Mesendoderm (in vitro differentiated cells): ENCODE data around the gene SLC16A2. TPM values are rescaled to one million over a fixed set of nuclear protein-coding genes. Genes with fewer than 3 reads are reported as not detected.

Experiments
- DNase-seq: peaks from one replicate; pipeline ENCODE4 v3.0.0; 2013
- H2AK5ac ChIP-seq: 2 replicates; pipeline ENCODE4 v1.6.1; 2013; ENCODE audit warnings: low read length, inconsistent platforms
- H2BK120ac ChIP-seq: 2 replicates; pipeline ENCODE4 v1.6.1; 2013; ENCODE audit warnings: low read depth, mild to moderate bottlenecking, low read length, moderate library complexity, mixed read lengths
- H2BK15ac ChIP-seq: replicated peaks from 2 replicates; pipeline ENCODE4 v1.6.1; 2013; ENCODE audit warnings: low read depth, mild to moderate bottlenecking, moderate library complexity
- H2BK5ac ChIP-seq: 2 replicates; pipeline ENCODE4 v1.6.1; 2013; ENCODE audit warnings: low read length, inconsistent platforms
- H3K18ac ChIP-seq: 2 replicates; pipeline ENCODE4 v1.6.1; 2013; ENCODE audit warnings: mild to moderate bottlenecking, low read length, mixed read lengths
- H3K23ac ChIP-seq: one replicate; pipeline ENCODE4 v1.6.1; 2013; ENCODE audit warnings: low read length
- H3K27ac ChIP-seq: 2 replicates; pipeline ENCODE4 v1.5.1; 2013; ENCODE audit warnings: low read depth, mild to moderate bottlenecking, inconsistent platforms, low read length, moderate library complexity
- H3K27me3 ChIP-seq: 2 replicates; pipeline ENCODE4 v1.6.1; 2013; ENCODE audit warnings: low read length, control low read depth, mild to moderate bottlenecking, inconsistent platforms; ENCODE audit not compliant: insufficient read depth, poor library complexity
- H3K36me3 ChIP-seq: 2 replicates; pipeline ENCODE4 v1.6.1; 2013; ENCODE audit warnings: low read length, inconsistent platforms; ENCODE audit not compliant: control insufficient read depth, insufficient read depth
- H3K4ac ChIP-seq: one replicate; pipeline ENCODE4 v1.6.1; 2013; ENCODE audit warnings: low read depth, mild to moderate bottlenecking, low read length, moderate library complexity
- H3K4me1 ChIP-seq: 2 replicates; pipeline ENCODE4 v1.6.1; 2013; ENCODE audit warnings: low read depth, low read length, inconsistent platforms; ENCODE audit not compliant: control insufficient read depth
- H3K4me2 ChIP-seq: 2 replicates; pipeline ENCODE4 v1.6.1; 2013; ENCODE audit warnings: low read length
- H3K4me3 ChIP-seq: 2 replicates; pipeline ENCODE4 v1.5.1; 2013; ENCODE audit warnings: mild to moderate bottlenecking, low read length
- H3K56ac ChIP-seq: one replicate; pipeline ENCODE4 v1.6.1; 2013; ENCODE audit warnings: low read length
- H3K79me1 ChIP-seq: 2 replicates; pipeline ENCODE4 v1.6.1; 2013; ENCODE audit warnings: low read length, inconsistent platforms
- H3K79me2 ChIP-seq: 2 replicates; pipeline ENCODE4 v1.6.1; 2013; ENCODE audit warnings: mild to moderate bottlenecking, low read length; ENCODE audit not compliant: control insufficient read depth, insufficient read depth
- H3K9ac ChIP-seq: 2 replicates; pipeline ENCODE4 v1.6.1; 2013; ENCODE audit warnings: low read length, inconsistent platforms
- H4K5ac ChIP-seq: one replicate; pipeline ENCODE4 v1.6.1; 2013; ENCODE audit warnings: low read length
- H4K8ac ChIP-seq: one replicate; pipeline ENCODE4 v1.6.1; 2013; ENCODE audit warnings: low read depth, mild to moderate bottlenecking, control low read depth, low read length, moderate library complexity
- WGBS: extraction: QIAGEN DNeasy Blood & Tissue Kit; methylation state at CpG from one replicate; pipeline ENCODE4 v1.1.7; 2013; ENCODE audit warnings: low lambda C conversion rate, missing lambda C conversion rate; ENCODE audit not compliant: insufficient coverage; ENCODE audit errors: extremely low coverage; 5-methylcytosine and 5-hydroxymethylcytosine counted together
- polyA plus RNA-seq, 2 experiments: library from polyadenylated mRNA; stranded (reverse); fragments of 200-250 nt; gene quantifications; one replicate each; pipeline ENCODE4 v1.2.3, GENCODE V29; 2013

The SLC16A2 gene
- polyA plus RNA-seq (2013, experiment 1 of 2) = 11.1 TPM
- polyA plus RNA-seq (2013, experiment 2 of 2) = 11.2 TPM

GRCh38 chrX:74421036-74421739, at the start of gene SLC16A2:
TSS of gene SLC16A2 (plus strand) at chrX:74421493. CDS start at chrX:74421638, 145 bp downstream.
- Histone ChIP-seq H3K56ac (peak within 1 kb of the TSS; percentile 85), H2BK15ac (no peak within 1 kb of the TSS), H3K9ac (peak within 1 kb of the TSS; percentile 67), H4K8ac (no peak within 1 kb of the TSS), H2BK5ac (no peak within 1 kb of the TSS), H3K36me3 (no peaks in the 10 kb centered on the region), H3K79me1 (no peaks in the 10 kb centered on the region), H2BK120ac (no peak within 1 kb of the TSS), H3K4me2 (peak within 1 kb of the TSS; percentile 64), H2AK5ac (no peak within 1 kb of the TSS), H3K27ac (peak within 1 kb of the TSS; percentile 79), H3K23ac (no peak within 1 kb of the TSS), H3K4me1 (no peaks in the 10 kb centered on the region), H3K18ac (peak within 1 kb of the TSS; percentile 88), H3K79me2 (no peaks in the 10 kb centered on the region), H3K4ac (no peak within 1 kb of the TSS), H3K27me3 (no peaks in the 10 kb centered on the region), H3K4me3 (peak within 1 kb of the TSS; percentile 16), H4K5ac (no peak within 1 kb of the TSS)
- no CpG with 5 or more reads among the region's 33 CpGs for WGBS
- DNase-seq = peak; percentile 89

- H2BK5ac ChIP-seq = no peak overlapping the region
- H3K23ac ChIP-seq = no peak overlapping the region
- no peak overlapping the region for H3K4me2 ChIP-seq
- H3K9ac ChIP-seq = no peak overlapping the region
- no peak overlapping the region for H4K5ac ChIP-seq
- H3K4ac ChIP-seq = no peak overlapping the region
- H3K79me2 ChIP-seq = no peaks in the 10 kb centered on the region
- no peak overlapping the region for H3K4me3 ChIP-seq
- no peak overlapping the region for H3K27ac ChIP-seq
- no peak overlapping the region for H3K18ac ChIP-seq
- DNase-seq = no peak
- H2BK120ac ChIP-seq = no peak overlapping the region
- no peak overlapping the region for H4K8ac ChIP-seq
- H3K56ac ChIP-seq = no peak overlapping the region
- no peaks in the 10 kb centered on the region for H3K36me3 ChIP-seq
- H2AK5ac ChIP-seq = no peak overlapping the region
- no peaks in the 10 kb centered on the region for H3K79me1 ChIP-seq
- no peaks in the 10 kb centered on the region for H3K4me1 ChIP-seq
- H3K27me3 ChIP-seq = no peaks in the 10 kb centered on the region
- H2BK15ac ChIP-seq = no peak overlapping the region
Observed at GRCh38 chrX:74372272-74372671, 49.0 kb upstream of the SLC16A2 start.

- no peaks in the 10 kb centered on the region for H3K79me1 ChIP-seq
- no CpG with 5 or more reads among the region's 1 CpG for WGBS
- no peak overlapping the region for H3K4me3 ChIP-seq
Observed at GRCh38 chrX:74377282-74377681, 44.0 kb upstream of the SLC16A2 start.

GRCh38 chrX:74382613-74383012, 38.7 kb upstream of the SLC16A2 start:
- Histone ChIP-seq H2BK15ac (no peak overlapping the region), H3K4me3 (no peak overlapping the region), H3K79me1 (no peaks in the 10 kb centered on the region), H3K27me3 (no peaks in the 10 kb centered on the region), H3K23ac (no peak overlapping the region), H3K79me2 (no peaks in the 10 kb centered on the region), H3K4me1 (no peaks in the 10 kb centered on the region), H3K18ac (no peak overlapping the region), H3K27ac (no peak overlapping the region), H3K56ac (peak overlapping the region; percentile 49), H2BK5ac (no peak overlapping the region), H3K36me3 (no peaks in the 10 kb centered on the region), H4K5ac (no peak overlapping the region), H3K9ac (no peak overlapping the region), H3K4ac (no peak overlapping the region), H4K8ac (no peak overlapping the region), H3K4me2 (no peak overlapping the region), H2BK120ac (no peak overlapping the region), H2AK5ac (no peak overlapping the region)
- peak; percentile 71 for DNase-seq
- no CpG with 5 or more reads among the region's 2 CpGs for WGBS

More at GRCh38 chrX:74377282-74377681, 44.0 kb upstream of the SLC16A2 start:
- H3K23ac ChIP-seq = no peak overlapping the region
- H3K18ac ChIP-seq = no peak overlapping the region
- H2BK15ac ChIP-seq = no peak overlapping the region
- no peaks in the 10 kb centered on the region for H3K4me1 ChIP-seq
- H3K79me2 ChIP-seq = no peaks in the 10 kb centered on the region
- no peak overlapping the region for H3K9ac ChIP-seq
- DNase-seq = no peak
- H2BK120ac ChIP-seq = no peak overlapping the region
- no peak overlapping the region for H4K8ac ChIP-seq
- H3K36me3 ChIP-seq = no peaks in the 10 kb centered on the region
- no peak overlapping the region for H3K56ac ChIP-seq
- H2AK5ac ChIP-seq = no peak overlapping the region
- H2BK5ac ChIP-seq = no peak overlapping the region
- no peak overlapping the region for H4K5ac ChIP-seq
- H3K27me3 ChIP-seq = no peaks in the 10 kb centered on the region
- H3K4ac ChIP-seq = no peak overlapping the region
- H3K27ac ChIP-seq = no peak overlapping the region
- no peak overlapping the region for H3K4me2 ChIP-seq

- H3K27me3 ChIP-seq = no peaks in the 10 kb centered on the region
- no peak overlapping the region for H3K18ac ChIP-seq
- H4K8ac ChIP-seq = no peak overlapping the region
- peak; percentile 71 for DNase-seq
- H2BK15ac ChIP-seq = no peak overlapping the region
- no peak overlapping the region for H3K56ac ChIP-seq
- H3K9ac ChIP-seq = no peak overlapping the region
- no peak overlapping the region for H3K4ac ChIP-seq
- no peak overlapping the region for H2BK120ac ChIP-seq
- no peak overlapping the region for H2BK5ac ChIP-seq
- no peak overlapping the region for H3K23ac ChIP-seq
- no peak overlapping the region for H3K4me3 ChIP-seq
- no peaks in the 10 kb centered on the region for H3K36me3 ChIP-seq
- no peaks in the 10 kb centered on the region for H3K79me2 ChIP-seq
- H4K5ac ChIP-seq = no peak overlapping the region
- no peak overlapping the region for H3K4me2 ChIP-seq
- H3K79me1 ChIP-seq = no peaks in the 10 kb centered on the region
- no CpG with 5 or more reads among the region's 2 CpGs for WGBS
- no peak overlapping the region for H3K27ac ChIP-seq
- no peaks in the 10 kb centered on the region for H3K4me1 ChIP-seq
- H2AK5ac ChIP-seq = no peak overlapping the region
Observed at GRCh38 chrX:74383611-74384010, 37.7 kb upstream of the SLC16A2 start.
